HTERT RPE-1 (cell line): ENCODE results near the gene FASTK.
"Not testable (repeated sequence)": the region's sequence is repeated elsewhere in the genome, so short reads cannot be mapped to it uniquely, and the experiment has no call there.

Source experiments
- in situ Hi-C: fragments of 300-500 bp; cut with MboI; formaldehyde crosslinking; loops from 4 replicates; pipeline ENCODE4 v1.14.3; 2020; ENCODE audit warnings: low sequenced_read_pairs

The FASTK gene

DNA sequence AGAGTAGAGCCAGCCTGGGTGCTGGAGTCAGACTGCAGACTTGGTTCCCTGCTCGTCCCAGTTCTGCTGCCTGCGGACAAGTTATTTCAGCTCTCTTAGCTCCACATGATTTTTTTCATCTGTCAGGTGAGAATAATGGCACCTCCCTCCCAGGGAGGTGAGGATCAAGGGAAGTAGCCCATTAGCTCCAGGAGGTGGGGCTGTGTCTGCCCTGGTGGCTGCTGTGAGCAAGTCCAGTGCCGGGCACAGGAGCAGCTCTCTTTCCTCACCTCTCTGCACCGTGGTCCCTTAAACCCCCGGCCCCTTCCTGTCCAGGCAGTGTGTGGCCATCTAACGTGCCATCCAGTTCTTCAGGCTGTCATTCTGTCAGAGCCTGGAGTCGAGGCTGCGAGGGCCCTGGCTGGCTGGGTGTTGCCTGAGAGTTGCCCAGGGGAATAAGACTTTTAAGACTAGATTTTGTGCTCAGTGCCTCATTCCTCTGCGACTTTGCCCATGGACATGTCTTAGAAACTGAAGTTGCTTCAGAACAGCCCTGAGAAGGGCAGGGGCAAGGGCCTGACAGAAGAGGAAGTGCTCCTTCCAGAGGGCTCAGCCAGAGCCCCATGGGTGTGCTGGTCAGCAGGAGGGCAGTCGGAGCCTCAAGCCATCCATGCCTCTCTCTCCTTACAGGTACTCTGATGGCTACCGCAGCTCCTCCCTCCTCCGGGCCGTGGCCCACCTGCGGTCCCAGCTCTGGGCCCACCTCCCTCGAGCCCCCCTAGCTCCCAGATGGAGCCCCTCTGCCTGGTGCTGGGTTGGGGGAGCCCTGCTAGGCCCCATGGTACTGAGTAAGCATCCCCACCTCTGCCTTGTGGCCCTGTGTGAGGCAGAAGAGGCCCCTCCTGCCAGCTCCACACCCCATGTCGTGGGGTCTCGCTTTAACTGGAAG is 47.4 kb downstream of the FASTK start:
- in situ Hi-C loops: no loop called here

DNA sequence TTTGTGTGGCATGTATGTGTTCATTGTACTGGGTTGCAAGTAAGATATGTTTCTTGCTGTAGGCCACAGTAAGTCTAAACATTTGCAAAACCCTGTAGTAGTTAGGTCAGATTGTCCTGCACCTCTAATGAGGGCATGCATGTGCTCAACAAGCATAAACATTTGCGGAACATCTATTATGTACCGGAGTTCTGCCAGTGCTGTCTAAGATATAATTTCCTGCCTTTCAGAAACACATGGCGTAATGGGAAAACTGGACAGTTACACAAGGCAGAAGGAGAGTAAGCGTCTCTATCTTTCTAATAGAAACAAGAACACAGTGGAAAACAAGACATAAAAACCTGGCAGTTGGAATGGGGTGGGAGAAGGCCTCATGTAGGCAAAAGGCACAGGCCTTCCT is 49.6 kb downstream of the FASTK start:
- in situ Hi-C loops: no loop called here

DNA sequence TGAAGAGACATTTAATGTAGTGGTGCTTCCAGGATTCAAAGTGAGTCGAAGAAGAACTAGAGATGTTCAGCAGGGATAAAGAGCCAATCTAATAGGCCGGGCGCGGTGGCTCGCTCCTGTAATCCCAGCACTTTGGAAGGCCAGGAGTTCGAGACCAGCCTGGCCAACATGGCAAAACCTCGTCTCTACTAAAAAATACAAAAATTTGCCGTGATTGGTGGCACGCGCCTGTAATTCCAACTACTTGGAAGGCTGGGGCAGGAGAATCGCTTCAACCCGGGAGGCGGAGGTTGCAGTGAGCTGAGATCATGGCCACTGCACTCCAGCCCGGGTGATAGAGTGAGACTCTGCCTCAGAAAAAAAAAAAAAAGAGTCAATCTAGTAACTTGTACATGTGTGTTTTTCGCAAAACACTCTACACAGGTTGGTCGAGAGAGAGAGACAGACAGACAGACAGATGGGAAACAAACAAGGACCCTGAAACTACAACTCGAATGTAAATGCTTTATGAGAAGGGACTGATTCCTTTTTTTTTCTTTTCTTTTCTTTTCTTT is 51.6 kb downstream of the FASTK start:
- in situ Hi-C loops: no loop called here

DNA sequence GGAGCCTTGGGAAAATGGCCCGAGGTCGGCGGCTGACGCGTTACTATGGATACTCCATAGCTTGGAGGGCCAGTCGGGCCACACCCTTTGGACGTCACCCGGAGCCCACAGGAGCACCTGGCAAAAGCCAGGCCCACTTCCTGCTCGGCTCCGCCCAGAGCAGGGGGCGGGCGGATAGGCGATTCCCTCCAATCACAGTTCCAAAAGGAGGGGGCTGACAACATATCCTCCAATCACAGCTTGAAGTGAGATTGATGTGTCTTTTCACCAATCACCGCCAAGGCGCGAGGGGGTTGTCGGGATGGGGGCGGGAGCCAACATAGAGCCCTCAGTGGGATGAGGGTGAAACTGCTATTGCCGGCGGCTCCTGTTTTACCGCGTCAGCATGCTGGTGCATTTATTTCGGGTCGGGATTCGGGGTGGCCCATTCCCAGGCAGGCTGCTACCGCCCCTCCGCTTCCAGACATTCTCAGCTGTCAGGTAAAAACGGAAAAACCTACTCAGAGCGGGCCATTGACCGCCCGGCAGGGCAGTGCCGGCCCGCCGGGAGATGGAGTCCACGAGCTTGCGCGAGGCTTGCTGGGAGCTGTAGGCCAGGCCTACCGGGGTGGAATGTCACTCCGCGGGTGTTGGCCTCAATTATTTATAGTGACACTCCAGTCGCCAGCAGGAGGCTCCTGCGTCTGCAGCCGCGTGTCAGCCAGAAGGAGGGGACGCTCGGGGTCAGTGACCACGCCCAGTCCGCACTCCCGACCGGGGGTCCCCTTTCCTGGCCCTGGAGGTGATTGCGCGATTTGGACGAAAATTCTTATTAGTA is 52.3 kb downstream of the FASTK start, which contains the start of gene ABCB8:
TSS of gene ABCB8 (plus strand) at position 320 of the 817 bp plus-strand sequence. CDS start at position 386, 66 bp downstream.
- in situ Hi-C loops: no loop called here

DNA sequence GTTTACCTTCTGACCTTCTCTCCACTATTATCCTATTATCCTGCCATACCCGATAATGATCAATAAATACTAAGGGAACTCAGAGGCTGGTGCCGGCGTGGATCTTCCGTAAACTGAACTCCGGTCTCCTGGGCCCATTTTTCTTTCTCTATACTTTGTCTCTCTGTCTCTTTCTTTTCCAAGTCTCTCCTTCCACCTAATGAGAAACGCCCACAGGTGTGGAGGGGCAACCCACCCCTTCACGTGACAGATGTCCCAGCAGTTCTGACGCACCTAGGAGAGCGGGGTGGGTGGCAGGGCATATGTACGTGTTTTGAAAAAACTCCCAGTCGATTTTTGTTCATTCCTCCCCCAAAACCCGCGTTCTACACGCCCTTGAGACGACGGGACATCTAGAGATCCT is 52.9 kb downstream of the FASTK start:
- in situ Hi-C loops: not testable (repeated sequence)

DNA sequence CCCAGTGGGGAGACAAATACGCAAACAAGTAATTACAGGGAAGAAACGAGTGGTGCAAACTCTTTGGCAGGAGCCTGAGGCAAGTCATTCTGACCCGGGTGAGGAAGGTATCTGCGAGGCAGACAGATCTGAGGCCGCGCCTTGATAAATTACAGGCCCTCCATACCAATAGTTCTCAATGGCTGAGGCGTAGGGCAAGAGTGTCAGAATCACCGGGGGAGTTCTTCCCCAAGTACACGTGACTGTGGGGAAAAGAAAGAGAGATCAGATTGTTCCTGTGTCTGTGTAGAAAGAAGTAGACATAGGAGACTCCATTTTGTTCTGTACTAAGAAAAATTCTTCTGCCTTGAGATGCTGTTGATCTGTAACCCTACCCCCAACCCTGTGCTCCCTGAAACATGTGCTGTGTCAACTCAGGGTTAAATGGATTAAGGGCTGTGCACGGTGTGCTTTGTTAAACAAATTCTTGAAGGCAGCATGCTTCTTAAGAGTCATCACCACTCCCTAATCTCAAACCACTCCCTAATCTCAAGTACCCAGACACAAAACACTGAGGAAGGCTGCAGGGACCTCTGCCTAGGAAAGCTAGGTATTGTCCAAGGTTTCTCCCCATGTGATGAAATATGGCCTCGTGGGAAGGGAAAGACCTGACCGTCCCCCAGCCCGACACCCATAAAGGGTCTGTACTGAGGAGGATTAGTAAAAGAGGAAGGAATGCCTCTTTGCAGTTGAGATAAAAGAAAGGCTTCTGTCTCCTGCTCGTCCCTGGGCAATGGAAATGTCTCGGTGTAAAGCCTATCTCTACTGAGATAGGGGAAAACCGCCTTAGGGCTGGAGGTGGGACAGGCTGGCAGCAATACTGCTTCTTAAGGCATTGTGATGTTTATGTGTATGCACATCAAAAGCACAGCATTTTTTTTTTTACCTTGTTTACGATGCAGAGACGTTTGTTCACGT is 53.6 kb downstream of the FASTK start:
- in situ Hi-C loops: not testable (repeated sequence)
